GM12878 (cell line): ENCODE measurements around the gene TBX22.
"Not testable (repeated sequence)": the region's sequence is repeated elsewhere in the genome, so short reads cannot be mapped to it uniquely, and the experiment has no call there.

Experiments used
- BHLHE40 ChIP-seq, 2 experiments: fragments of 450-650 bp in 1 of 2; IDR thresholded peaks; 2 replicates each; pipeline ENCODE4 v1.6.1; 2011 to 2017; ENCODE audit warnings: low read depth in 2 of 2, borderline replicate concordance in 1 of 2, improper control_type of control experiment in 1 of 2, low read length in 1 of 2, mild to moderate bottlenecking in 1 of 2
- EED ChIP-seq: sonication (generic); IDR thresholded peaks from 2 replicates; pipeline ENCODE4 v1.6.1; 2016; ENCODE audit warnings: antibody characterized with exemption, low read depth
- ELK1 ChIP-seq: IDR thresholded peaks from 2 replicates; pipeline ENCODE4 v1.6.1; 2012; ENCODE audit warnings: low read depth, low read length, improper control_type of control experiment
- EP300 ChIP-seq, 2 experiments: fragments of 150-350 bp in 1 of 2; IDR thresholded peaks; 2 replicates each; pipeline ENCODE4 v1.6.1; 2011 to 2012; ENCODE audit warnings: low read depth in 2 of 2, low read length in 2 of 2, borderline replicate concordance in 1 of 2, improper control_type of control experiment in 1 of 2, inconsistent platforms in 1 of 2; ENCODE audit not compliant: control insufficient read depth in 1 of 2
- HCFC1 ChIP-seq: fragments of 150-350 bp; IDR thresholded peaks from 2 replicates; pipeline ENCODE4 v1.6.1; 2014; ENCODE audit warnings: low read length
- HDAC6 ChIP-seq: fragments of 200-600 bp; sonication (generic); IDR thresholded peaks from one replicate; pipeline ENCODE4 v1.8.0; 2017; ENCODE audit warnings: antibody characterized with exemption; ENCODE audit not compliant: unreplicated experiment
- NFYA ChIP-seq: IDR thresholded peaks from 2 replicates; pipeline ENCODE4 v1.6.1; 2011; ENCODE audit warnings: low read depth, mild to moderate bottlenecking, low read length, improper control_type of control experiment, borderline replicate concordance
- POLR2A ChIP-seq: IDR thresholded peaks from 2 replicates; pipeline ENCODE4 v1.6.1; 2011; ENCODE audit warnings: low read depth, mild to moderate bottlenecking, low read length
- RBBP5 ChIP-seq: fragments of 200-600 bp; sonication (generic); conservative IDR thresholded peaks from 2 replicates; pipeline ENCODE4 v1.6.1; 2016
- ZNF274 ChIP-seq: IDR thresholded peaks from one replicate; pipeline ENCODE4 v1.8.0; 2011; ENCODE audit not compliant: insufficient read length, insufficient read depth
- TF ChIP-seq, protein P1 (sequence below): IDR thresholded peaks from 2 replicates; pipeline ENCODE4 v1.6.1; 2012; ENCODE audit warnings: low read depth, low read length, improper control_type of control experiment
- TF ChIP-seq, protein P2 (sequence below), 3 experiments: IDR thresholded peaks in 2 of 3; conservative IDR thresholded peaks in 1 of 3; 2 replicates each; pipeline ENCODE4 v1.5.1; 2011; ENCODE audit warnings: low read depth in 3 of 3, low read length in 3 of 3, mild to moderate bottlenecking in 3 of 3, control low read depth in 2 of 3, moderate library complexity in 2 of 3, inconsistent platforms in 1 of 3, mixed read lengths in 1 of 3; ENCODE audit not compliant: control insufficient read depth in 2 of 3, insufficient read depth in 1 of 3; ENCODE audit errors: extremely low read depth in 1 of 3

- TF ChIP-seq, protein P1, sequence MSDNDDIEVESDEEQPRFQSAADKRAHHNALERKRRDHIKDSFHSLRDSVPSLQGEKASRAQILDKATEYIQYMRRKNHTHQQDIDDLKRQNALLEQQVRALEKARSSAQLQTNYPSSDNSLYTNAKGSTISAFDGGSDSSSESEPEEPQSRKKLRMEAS, result not testable (repeated sequence)
- TF ChIP-seq ZNF274; POLR2A; HDAC6; HCFC1; EED; BHLHE40 (IDR thresholded peaks at IDR 0.05; ENCODE audit: borderline replicate concordance in 1 of 2, low read depth in 2 of 2, low read length in 1 of 2); EP300 (IDR thresholded peaks at IDR 0.05; ENCODE audit: borderline replicate concordance in 1 of 2, control insufficient read depth in 1 of 2, low read depth in 2 of 2, low read length in 2 of 2); ELK1; RBBP5; NFYA: not testable (repeated sequence)
- TF ChIP-seq, protein P2, sequence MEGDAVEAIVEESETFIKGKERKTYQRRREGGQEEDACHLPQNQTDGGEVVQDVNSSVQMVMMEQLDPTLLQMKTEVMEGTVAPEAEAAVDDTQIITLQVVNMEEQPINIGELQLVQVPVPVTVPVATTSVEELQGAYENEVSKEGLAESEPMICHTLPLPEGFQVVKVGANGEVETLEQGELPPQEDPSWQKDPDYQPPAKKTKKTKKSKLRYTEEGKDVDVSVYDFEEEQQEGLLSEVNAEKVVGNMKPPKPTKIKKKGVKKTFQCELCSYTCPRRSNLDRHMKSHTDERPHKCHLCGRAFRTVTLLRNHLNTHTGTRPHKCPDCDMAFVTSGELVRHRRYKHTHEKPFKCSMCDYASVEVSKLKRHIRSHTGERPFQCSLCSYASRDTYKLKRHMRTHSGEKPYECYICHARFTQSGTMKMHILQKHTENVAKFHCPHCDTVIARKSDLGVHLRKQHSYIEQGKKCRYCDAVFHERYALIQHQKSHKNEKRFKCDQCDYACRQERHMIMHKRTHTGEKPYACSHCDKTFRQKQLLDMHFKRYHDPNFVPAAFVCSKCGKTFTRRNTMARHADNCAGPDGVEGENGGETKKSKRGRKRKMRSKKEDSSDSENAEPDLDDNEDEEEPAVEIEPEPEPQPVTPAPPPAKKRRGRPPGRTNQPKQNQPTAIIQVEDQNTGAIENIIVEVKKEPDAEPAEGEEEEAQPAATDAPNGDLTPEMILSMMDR (IDR thresholded peaks at IDR 0.05 in 2 of 3, conservative IDR thresholded peaks at IDR 0.05 in 1 of 3; ENCODE audit: control insufficient read depth in 2 of 3, extremely low read depth in 1 of 3, insufficient read depth in 1 of 3, low read depth in 3 of 3, low read length in 3 of 3), result not testable (repeated sequence)
Measured at GRCh38 chrX:80066156-80066555, 51.6 kb downstream of the TBX22 start.
